PFSK-1 (cell line): Measurements from ENCODE around the gene PPP2R1B.

Experiments
- POLR2AphosphoS5 ChIP-seq: IDR thresholded peaks from 2 replicates; pipeline ENCODE4 v1.6.1; 2012; ENCODE audit warnings: low read depth, mild to moderate bottlenecking, control low read depth, low read length, moderate library complexity
- SIN3A ChIP-seq: IDR thresholded peaks from 2 replicates; pipeline ENCODE4 v1.6.1; 2012; ENCODE audit warnings: mild to moderate bottlenecking, low read length, moderate library complexity, borderline replicate concordance; ENCODE audit not compliant: insufficient read depth
- TAF1 ChIP-seq: IDR thresholded peaks from 2 replicates; pipeline ENCODE4 v1.6.1; 2012; ENCODE audit warnings: low read length, control low read depth, borderline replicate concordance; ENCODE audit not compliant: insufficient read depth

- TF ChIP-seq POLR2AphosphoS5 (no peak), TAF1 (no peak), SIN3A (no peak)
Measured at GRCh38 chr11:111745719-111746504, 20.3 kb downstream of the PPP2R1B start.
